Sigmoid colon (tissue), 7 donors: ENCODE data around the gene SIDT2. TPM values are rescaled to one million over a fixed set of nuclear protein-coding genes. Genes with fewer than 3 reads are reported as not detected.

Experiments
- DNase-seq: peaks from one replicate; pipeline ENCODE4 v3.0.0-alpha.2; 2019
- H3K27ac ChIP-seq, 4 donors: fragments of 200-600 bp; sonication (generic); one replicate each; pipeline ENCODE4 v1.5.1; 2016 to 2019; ENCODE audit warnings: mild to moderate bottlenecking in 1 of 4
- H3K27me3 ChIP-seq, 3 donors: fragments of 200-600 bp; sonication (generic); one replicate each; pipeline ENCODE4 v1.5.1; 2019; ENCODE audit warnings: mild to moderate bottlenecking in 1 of 3
- H3K36me3 ChIP-seq, 4 donors: fragments of 200-600 bp; sonication (generic); one replicate each; pipeline ENCODE4 v1.5.1; 2016 to 2019
- H3K4me1 ChIP-seq, 4 donors: fragments of 200-600 bp; sonication (generic); one replicate each; pipeline ENCODE4 v1.5.1; 2017 to 2019
- H3K4me3 ChIP-seq, 4 donors: fragments of 200-600 bp; sonication (generic); one replicate each; pipeline ENCODE4 v1.5.1; 2017 to 2019; ENCODE audit warnings: mild to moderate bottlenecking in 2 of 4, moderate library complexity in 1 of 4
- H3K9me3 ChIP-seq, 4 donors: fragments of 200-600 bp in 3 of 4; sonication (generic) in 3 of 4; one replicate each; pipeline versions ENCODE4 v1.5.1 to v1.6.1; 2013 to 2019
- CTCF ChIP-seq, 4 experiments: fragments of 450-650 bp in 3 of 4; fragments of 200-600 bp in 1 of 4; IDR thresholded peaks; one replicate each; pipeline ENCODE4 v1.5.1; 2016 to 2019; ENCODE audit warnings: antibody characterized with exemption in 4 of 4, mild to moderate bottlenecking in 3 of 4, moderate library complexity in 2 of 4
- EP300 ChIP-seq, 4 donors: sonication (generic); formaldehyde crosslinking; IDR thresholded peaks; one replicate each; pipeline ENCODE4 v1.6.1; 2017; ENCODE audit warnings: antibody characterized with exemption in 4 of 4
- POLR2A ChIP-seq, 2 donors: fragments of 450-650 bp; IDR thresholded peaks; one replicate each; pipeline ENCODE4 v1.6.1; 2016; ENCODE audit warnings: antibody characterized with exemption in 2 of 2, mild to moderate bottlenecking in 2 of 2, moderate library complexity in 2 of 2
- POLR2AphosphoS5 ChIP-seq, 4 donors: sonication (generic); formaldehyde crosslinking; IDR thresholded peaks; one replicate each; pipeline ENCODE4 v1.6.1; 2017; ENCODE audit warnings: antibody characterized with exemption in 4 of 4
- WGBS, 2 donors: extraction: QIAGEN DNeasy Blood & Tissue Kit; methylation state at CpG; one replicate each; pipeline ENCODE4 v1.1.7; 2013; 5-methylcytosine and 5-hydroxymethylcytosine counted together
- intact Hi-C: fragments of 100-400 bp; cut with DNase I; formaldehyde crosslinking; loops from one replicate; pipeline ENCODE4 v1.15.1; 2023
- polyA plus RNA-seq, 3 donors: library from polyadenylated mRNA; stranded (reverse); fragments of 200-250 nt; gene quantifications; one replicate each; pipeline ENCODE4 v1.2.3, GENCODE V29; 2013
- total RNA-seq, 4 donors: library from RNA; depleted of rRNA; stranded (reverse); fragments of >200 nt; gene quantifications; one replicate each; pipeline ENCODE4 v1.1.0, GENCODE V29; 2016
- donor health status: healthy with polysubstance abuse.
- donor health status: Bipolar disorder and iron deficiency.
- donor health status: healthy.

Gene SIDT2
- total and polyA plus RNA-seq, 7 donors: 7.6 to 50.7 (median 22.1) TPM

- DNase-seq: peak; percentile 60
- TF ChIP-seq EP300 (IDR thresholded peaks at IDR 0.05) (no peak), POLR2AphosphoS5 (IDR thresholded peaks at IDR 0.05) (no peak), POLR2A (IDR thresholded peaks at IDR 0.05) (no peak), CTCF (IDR thresholded peaks at IDR 0.05) (no peak)
- H3K27ac ChIP-seq: peak overlapping the region; percentile 89 to 95 (median 91)
- peaks cover 0 to 74% (median 70%) of the 10 kb centered on the region in 4 donors for H3K4me1 ChIP-seq
- H3K27me3 ChIP-seq: no peaks in the 10 kb centered on the region
- intact Hi-C loops: loop anchor here (2.0 kb wide), 1 partner anchor 125 kb away; the partner anchor contains the start of gene SIK3
- no peaks in the 10 kb centered on the region for H3K9me3 ChIP-seq
- no peak overlapping the region for H3K4me3 ChIP-seq
- H3K36me3 ChIP-seq: peaks cover 14 to 47% (median 25%) of the 10 kb centered on the region in 4 donors
- WGBS, 2 donors: 66 to 80% methylated on average over 17 of the region's 17 CpGs
Measured at GRCh38 chr11:117223741-117224689, 45.5 kb downstream of the SIDT2 start.

DNA sequence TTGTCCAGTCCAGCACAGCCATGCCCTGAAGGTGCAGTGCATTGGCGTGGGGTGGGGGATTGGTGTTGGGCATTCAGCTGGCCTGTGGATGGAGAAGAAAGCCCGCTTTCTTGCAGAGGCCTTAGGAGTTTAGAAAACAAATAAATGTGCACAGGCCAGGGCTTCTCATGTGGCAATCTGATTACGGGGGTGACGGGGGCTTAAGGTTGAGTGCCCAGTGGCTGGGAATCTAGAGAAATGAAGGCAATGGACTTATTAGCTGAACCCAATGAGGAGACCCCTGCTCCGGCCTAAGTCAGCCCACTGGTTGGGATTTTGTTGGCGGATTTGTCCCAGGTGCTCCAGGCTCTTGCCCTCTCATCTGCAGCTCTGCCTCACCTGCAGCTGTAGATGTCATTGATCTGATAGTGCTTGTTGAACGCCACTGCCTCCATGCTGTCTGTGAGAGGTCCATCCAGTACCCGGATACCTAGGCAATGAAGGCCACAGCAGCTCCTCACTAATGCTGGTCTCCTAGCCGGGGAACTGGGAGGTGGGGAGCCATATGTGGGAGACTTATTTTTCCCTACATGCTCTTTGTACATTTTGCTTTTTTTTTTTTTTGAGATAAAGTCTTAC lies 47.1 kb downstream of the SIDT2 start:
- Histone ChIP-seq H3K27me3 (no peaks in the 10 kb centered on the region), H3K4me3 (no peak overlapping the region), H3K4me1 (peaks cover 0 to 72% (median 64%) of the 10 kb centered on the region in 4 donors), H3K27ac (peak overlapping the region; percentile 33 to 95 (median 91)), H3K9me3 (no peaks in the 10 kb centered on the region), H3K36me3 (peaks cover 19 to 52% (median 33%) of the 10 kb centered on the region in 4 donors)
- no peak for TF ChIP-seq EP300 (IDR thresholded peaks at IDR 0.05)
- peak; percentile 58 for DNase-seq
- intact Hi-C loops: loop anchor here (2.0 to 5.0 kb wide), 4 partner anchors 45 to 438 kb away; partner anchors contain the start of genes SIK3 and ZPR1
- WGBS, 2 donors: 93 to 95% methylated on average over 9 of the region's 9 CpGs

- TF ChIP-seq EP300 (IDR thresholded peaks at IDR 0.05): no peak
- TF ChIP-seq CTCF (IDR thresholded peaks at IDR 0.05): peak in 3 of 4 experiments; percentile 74 to 95 (median 82)
- TF ChIP-seq POLR2AphosphoS5 (IDR thresholded peaks at IDR 0.05): peak in 2 of 4 donors; percentile 34 to 53
- TF ChIP-seq POLR2A (IDR thresholded peaks at IDR 0.05): no peak
- DNase-seq: peak; percentile 81
- no peaks in the 10 kb centered on the region for H3K27me3 ChIP-seq
- intact Hi-C loops: loop anchor here (2.0 to 5.0 kb wide), 3 partner anchors 46 to 439 kb away; partner anchors contain the start of gene ZPR1
- WGBS, 2 donors: 56 to 70% methylated on average over 19 of the region's 19 CpGs
- no peak overlapping the region for H3K4me3 ChIP-seq
- peaks cover 19 to 52% (median 33%) of the 10 kb centered on the region in 4 donors for H3K36me3 ChIP-seq
- H3K27ac ChIP-seq: peak overlapping the region; percentile 33 to 95 (median 91)
- H3K9me3 ChIP-seq: no peaks in the 10 kb centered on the region
- H3K4me1 ChIP-seq: peaks cover 0 to 72% (median 63%) of the 10 kb centered on the region in 4 donors
Measured at GRCh38 chr11:117226388-117227385, 48.1 kb downstream of the SIDT2 start.

GRCh38 chr11:117228091-117228490 lies 49.5 kb downstream of the SIDT2 start:
- TF ChIP-seq POLR2A (IDR thresholded peaks at IDR 0.05): no peak
- no peak for TF ChIP-seq CTCF (IDR thresholded peaks at IDR 0.05)
- TF ChIP-seq POLR2AphosphoS5 (IDR thresholded peaks at IDR 0.05): no peak
- peaks cover 2 to 58% (median 51%) of the 10 kb centered on the region in 4 donors for H3K4me1 ChIP-seq
- H3K27me3 ChIP-seq: no peaks in the 10 kb centered on the region
- intact Hi-C loops: loop anchor here (5.0 kb wide), 2 partner anchors 346 to 441 kb away; partner anchors contain the start of gene ZPR1
- peak; percentile 61 for DNase-seq
- no peak overlapping the region for H3K4me3 ChIP-seq
- H3K9me3 ChIP-seq: no peaks in the 10 kb centered on the region
- H3K36me3 ChIP-seq: peaks cover 19 to 52% (median 33%) of the 10 kb centered on the region in 4 donors
- 94 to 95% methylated on average over 11 of the region's 11 CpGs for WGBS, 2 donors
- H3K27ac ChIP-seq: no peak overlapping the region
